GM12891 (cell line): ENCODE measurements around the gene SIK2.

Experiments
- POLR2A ChIP-seq: IDR thresholded peaks from 2 replicates; pipeline ENCODE4 v1.6.1; 2011; ENCODE audit warnings: low read depth, low read length, control low read depth
- POLR2AphosphoS5 ChIP-seq: IDR thresholded peaks from 2 replicates; pipeline ENCODE4 v1.6.1; 2011; ENCODE audit warnings: low read depth, low read length, control low read depth
- POU2F2 ChIP-seq: IDR thresholded peaks from 2 replicates; pipeline ENCODE4 v1.6.1; 2011; ENCODE audit warnings: low read depth, mild to moderate bottlenecking, control low read depth, low read length, moderate library complexity
- TAF1 ChIP-seq: IDR thresholded peaks from 2 replicates; pipeline ENCODE4 v1.6.1; 2011; ENCODE audit warnings: low read depth, low read length, control low read depth

- TF ChIP-seq TAF1: no peak
- no peak for TF ChIP-seq POLR2A
- no peak for TF ChIP-seq POLR2AphosphoS5
- TF ChIP-seq POU2F2: no peak
Measured at GRCh38 chr11:111674941-111675340, 72.7 kb downstream of the SIK2 start.
